A673 (cell line): ENCODE measurements around the gene YAF2. TPM values are rescaled to one million over a fixed set of nuclear protein-coding genes. Genes with fewer than 3 reads are reported as not detected.

Experiments
- BruUV-seq: library from RNA; stranded (reverse); fragments of 400-500 nt; replicated peaks from 2 replicates; lab custom pipeline; 2021; lab: Mats Ljungman, UMichigan
- CTCF ChIA-PET: fragments of 300-600 bp; sonication (Branson Sonifier 250); formaldehyde crosslinking; loops from one replicate; lab custom pipeline; 2022; ENCODE audit warnings: antibody characterized with exemption; lab: Charles Lee
- POLR2A ChIA-PET: fragments of 300-600 bp; sonication (Branson Sonifier 250); formaldehyde crosslinking; loops from one replicate; lab custom pipeline; 2022; ENCODE audit warnings: antibody characterized with exemption; ENCODE audit not compliant: low non-redundant PET; lab: Charles Lee
- DNase-seq: peaks from one replicate; pipeline ENCODE4 v3.0.0-alpha.2; 2015; ENCODE audit warnings: low spot score
- H3K27ac ChIP-seq: fragments of 200-600 bp; sonication (generic); 2 replicates; pipeline ENCODE4 v1.5.1; 2016; ENCODE audit warnings: mixed run types, low read depth, mild to moderate bottlenecking, mixed read lengths, antibody characterized with exemption, low read length; ENCODE audit not compliant: poor library complexity, severe bottlenecking
- H3K27me3 ChIP-seq: fragments of 200-600 bp; sonication (generic); replicated peaks from 2 replicates; pipeline ENCODE4 v1.6.1; 2017; ENCODE audit warnings: mixed run types, low read depth, mild to moderate bottlenecking, mixed read lengths, antibody characterized with exemption, low read length; ENCODE audit not compliant: insufficient read depth, poor library complexity
- H3K36me3 ChIP-seq: fragments of 200-600 bp; sonication (generic); 2 replicates; pipeline ENCODE4 v1.6.1; 2016; ENCODE audit warnings: mixed run types, mild to moderate bottlenecking, mixed read lengths, antibody characterized with exemption, low read length; ENCODE audit not compliant: insufficient read depth, poor library complexity, severe bottlenecking
- H3K4me1 ChIP-seq: fragments of 200-600 bp; sonication (generic); 2 replicates; pipeline ENCODE4 v1.6.1; 2017; ENCODE audit warnings: mixed run types, mild to moderate bottlenecking, mixed read lengths, antibody characterized with exemption, low read length; ENCODE audit not compliant: insufficient read depth, poor library complexity, severe bottlenecking
- H3K4me3 ChIP-seq: fragments of 200-600 bp; sonication (generic); 2 replicates; pipeline ENCODE4 v1.5.1; 2016; ENCODE audit warnings: low read depth, mixed run types, mild to moderate bottlenecking, mixed read lengths, low read length; ENCODE audit not compliant: poor library complexity, severe bottlenecking
- H3K9me3 ChIP-seq: fragments of 200-600 bp; sonication (generic); 2 replicates; pipeline ENCODE4 v1.6.1; 2016; ENCODE audit warnings: mixed run types, low read depth, mild to moderate bottlenecking, mixed read lengths, antibody characterized with exemption, low read length; ENCODE audit not compliant: poor library complexity, severe bottlenecking
- CTCF ChIP-seq: fragments of 300-800, 200-600 bp; sonication (generic); conservative IDR thresholded peaks from 2 replicates; pipeline ENCODE4 v1.5.1; 2017; ENCODE audit warnings: low read depth, mild to moderate bottlenecking, antibody characterized with exemption, low read length, moderate library complexity, mixed read lengths
- EZH2 ChIP-seq: fragments of 200-600 bp; sonication (generic); IDR thresholded peaks from 2 replicates; pipeline ENCODE4 v1.6.1; 2017; ENCODE audit warnings: borderline replicate concordance, low read depth, mild to moderate bottlenecking, mixed read lengths, antibody characterized with exemption, low read length; ENCODE audit not compliant: poor library complexity, severe bottlenecking
- intact Hi-C: fragments of 100-400 bp; cut with micrococcal nuclease; formaldehyde crosslinking; loops from one replicate; pipeline ENCODE4 v1.10.0; 2022; ENCODE audit not compliant: unreplicated experiment
- total RNA-seq: library from RNA; stranded (reverse); gene quantifications from 2 replicates; pipeline ENCODE4 v1.2.3, GENCODE V29; 2021

YAF2 gene
- total RNA-seq, 1 experiment from 2014 or later: 32.9 TPM

- BruUV-seq: no TSS peak
- CTCF ChIA-PET: no interaction called here
- TF ChIP-seq CTCF: no peak
- no peak for TF ChIP-seq EZH2
- no peaks in the 10 kb centered on the region for H3K27me3 ChIP-seq
- H3K27ac ChIP-seq: no peak overlapping the region
- POLR2A ChIA-PET: no interaction called here
- no peaks in the 10 kb centered on the region for H3K9me3 ChIP-seq
- no peak overlapping the region for H3K4me3 ChIP-seq
- intact Hi-C loops: no loop called here
- DNase-seq: no peak
- no peaks in the 10 kb centered on the region for H3K4me1 ChIP-seq
- H3K36me3 ChIP-seq: no peaks in the 10 kb centered on the region
These were observed 65.4 kb downstream of the YAF2 start for GRCh38 chr12:42172441-42173210.

DNA sequence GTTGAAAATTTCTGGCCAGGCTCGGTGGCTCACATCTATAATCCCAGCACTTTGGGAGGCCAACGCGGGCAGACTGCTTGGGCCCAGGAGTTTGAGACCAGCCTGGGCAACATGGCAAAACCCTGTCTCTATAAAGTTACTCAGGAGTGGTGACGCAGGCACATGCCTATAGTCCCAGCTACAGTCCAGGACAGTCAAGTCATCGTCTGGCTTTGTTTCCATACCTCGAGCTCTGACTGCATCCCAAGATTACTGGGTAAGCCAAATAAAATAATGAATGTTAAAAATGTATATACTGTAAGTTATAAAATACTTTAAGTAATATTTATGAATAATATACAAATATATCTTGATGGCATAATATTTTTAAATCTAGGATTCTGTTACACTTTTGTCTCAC lies 70.3 kb downstream of the YAF2 start:
- Histone ChIP-seq H3K4me3 (no peak overlapping the region), H3K9me3 (no peaks in the 10 kb centered on the region), H3K4me1 (no peaks in the 10 kb centered on the region), H3K27ac (no peak overlapping the region), H3K36me3 (no peaks in the 10 kb centered on the region), H3K27me3 (no peaks in the 10 kb centered on the region)
- TF ChIP-seq EZH2: no peak
- no peak for TF ChIP-seq CTCF
- ChIA-PET POLR2A (interaction anchor here (0.6 kb wide), 1 partner anchor 21 kb away, joined by 4 read pairs; no protein-coding TSS in a partner anchor), CTCF (no interaction called here)
- DNase-seq: no peak
- BruUV-seq: no TSS peak
- intact Hi-C loops: loop anchor here (10.0 kb wide), 1 partner anchor 63 kb away; no protein-coding TSS in a partner anchor

DNA sequence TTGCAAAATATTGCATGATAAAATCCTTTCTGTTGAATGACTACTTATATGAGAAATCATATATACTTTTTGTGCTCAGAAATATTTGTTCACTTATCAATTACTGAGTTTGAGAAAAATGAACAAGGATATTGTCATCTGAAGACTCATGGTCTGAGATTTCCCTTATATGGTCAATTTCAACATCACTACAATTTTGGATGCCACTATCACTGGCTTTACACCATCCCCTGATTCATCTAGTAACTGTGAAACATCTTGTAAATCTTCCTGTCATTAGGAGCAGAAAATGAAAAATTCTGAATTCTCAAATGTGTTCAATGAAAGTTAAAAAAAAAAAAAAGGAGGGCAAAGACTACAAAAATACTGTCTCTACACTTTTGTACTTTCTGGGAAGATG lies 71.5 kb downstream of the YAF2 start:
- no peak for TF ChIP-seq EZH2
- no peak for TF ChIP-seq CTCF

More for the DNA sequence above, 71.5 kb downstream of the YAF2 start:
- no TSS peak for BruUV-seq
- no peak overlapping the region for H3K4me3 ChIP-seq
- no peaks in the 10 kb centered on the region for H3K27me3 ChIP-seq
- CTCF ChIA-PET: no interaction called here
- no peaks in the 10 kb centered on the region for H3K36me3 ChIP-seq
- H3K4me1 ChIP-seq: no peaks in the 10 kb centered on the region
- no peak for DNase-seq
- intact Hi-C loops: loop anchor here (10.0 kb wide), 1 partner anchor 62 kb away; no protein-coding TSS in a partner anchor
- POLR2A ChIA-PET: no interaction called here
- H3K27ac ChIP-seq: no peak overlapping the region
- no peaks in the 10 kb centered on the region for H3K9me3 ChIP-seq
